DND-41 (cell line): Measurements from ENCODE around the gene SMARCAL1.
A peak's percentile ranks its signal among the peaks of the same experiment; 100 is the strongest.

ENCODE experiments used
- ATAC-seq: fragments of 200-7000 bp; cut with Tn5 transposase; 3 replicates; pipeline ENCODE4 v1.9.1; 2021; ENCODE audit warnings: low read depth; ENCODE audit not compliant: insufficient read depth
- DNase-seq: peaks from one replicate; pipeline ENCODE4 v3.0.0-alpha.2; 2020
- H2AFZ ChIP-seq: 2 replicates; pipeline ENCODE4 v1.6.0; 2012; ENCODE audit warnings: low read depth, low read length
- H3K27ac ChIP-seq: 2 replicates; pipeline ENCODE4 v1.5.1; 2012; ENCODE audit warnings: low read length, inconsistent platforms
- H3K27me3 ChIP-seq: fragments of 200-600 bp; sonication (generic); 2 replicates; pipeline ENCODE4 v1.6.0; 2012; ENCODE audit warnings: low read length, mild to moderate bottlenecking, inconsistent platforms; ENCODE audit not compliant: insufficient read depth, poor library complexity
- H3K36me3 ChIP-seq: 2 replicates; pipeline ENCODE4 v1.5.1; 2012; ENCODE audit warnings: low read length, inconsistent platforms; ENCODE audit not compliant: insufficient read depth
- H3K4me1 ChIP-seq: 2 replicates; pipeline ENCODE4 v1.5.1; 2012; ENCODE audit warnings: mild to moderate bottlenecking, low read length; ENCODE audit not compliant: insufficient read depth
- H3K4me2 ChIP-seq: 2 replicates; pipeline ENCODE4 v1.6.0; 2012; ENCODE audit warnings: mild to moderate bottlenecking, moderate library complexity, low read length, inconsistent platforms; ENCODE audit not compliant: insufficient read depth
- H3K4me3 ChIP-seq, 2 experiments: fragments of 200-600 bp in 1 of 2; shearing (Covaris generic) in 1 of 2; 2 replicates each; pipeline ENCODE4 v1.5.1; 2012 to 2016; ENCODE audit warnings: inconsistent platforms in 2 of 2, low read length in 2 of 2, mild to moderate bottlenecking in 2 of 2, low read depth in 1 of 2, moderate library complexity in 1 of 2
- H3K79me2 ChIP-seq: 2 replicates; pipeline ENCODE4 v1.6.0; 2012; ENCODE audit warnings: low read length, inconsistent platforms; ENCODE audit not compliant: insufficient read depth
- H3K9ac ChIP-seq: 2 replicates; pipeline ENCODE4 v1.6.0; 2012; ENCODE audit warnings: low read depth, mild to moderate bottlenecking, inconsistent platforms, low read length, moderate library complexity
- H3K9me3 ChIP-seq: 2 replicates; pipeline ENCODE4 v1.5.1; 2012; ENCODE audit warnings: low read length, moderate library complexity, mild to moderate bottlenecking, inconsistent platforms; ENCODE audit not compliant: insufficient read depth, severe bottlenecking
- H4K20me1 ChIP-seq: 2 replicates; pipeline ENCODE4 v1.6.0; 2012; ENCODE audit warnings: low read length; ENCODE audit not compliant: insufficient read depth
- EZH2 ChIP-seq: IDR thresholded peaks from 3 replicates; pipeline ENCODE4 v1.6.1; 2012; ENCODE audit warnings: borderline replicate concordance, low read depth, mild to moderate bottlenecking, moderate library complexity, low read length, inconsistent platforms; ENCODE audit not compliant: severe bottlenecking
- TF ChIP-seq, protein P1 (sequence below): IDR thresholded peaks from 2 replicates; pipeline ENCODE4 v1.5.1; 2012; ENCODE audit warnings: borderline replicate concordance, low read length, moderate library complexity, mild to moderate bottlenecking; ENCODE audit not compliant: poor library complexity, severe bottlenecking; ENCODE audit errors: extremely low read depth

SMARCAL1 gene

DNA sequence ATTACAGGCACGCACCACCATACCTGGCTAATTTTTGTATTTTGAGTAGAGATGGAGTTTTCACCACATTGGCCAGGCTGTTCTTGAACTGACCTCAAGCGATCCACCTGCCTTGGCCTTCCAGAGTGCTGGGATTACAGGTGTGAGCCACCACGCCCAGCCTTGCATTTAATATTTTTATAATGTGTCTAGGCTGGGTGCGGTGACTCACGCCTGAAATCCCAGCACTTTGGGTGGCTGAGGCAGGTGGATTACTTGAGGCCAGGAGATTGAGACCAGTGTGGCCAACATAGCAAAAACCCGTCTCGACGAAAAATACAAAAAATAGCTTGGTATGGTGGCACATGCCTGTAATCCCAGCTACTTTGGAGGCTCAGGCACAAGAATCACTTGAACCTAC lies 89.6 kb downstream of the SMARCAL1 start:
- Histone ChIP-seq H3K4me1 (peaks cover 36% of the 10 kb centered on the region), H4K20me1 (peaks cover 54% of the 10 kb centered on the region), H3K36me3 (peaks cover 78% of the 10 kb centered on the region), H3K27ac (no peak overlapping the region), H3K4me2 (peak overlapping the region; percentile 77), H2AFZ (no peak overlapping the region), H3K27me3 (no peaks in the 10 kb centered on the region), H3K9ac (no peak overlapping the region), H3K9me3 (no peaks in the 10 kb centered on the region), H3K4me3 (no peak overlapping the region), H3K79me2 (peaks cover 56% of the 10 kb centered on the region)
- DNase-seq (no peak), ATAC-seq (no peak)
- TF ChIP-seq EZH2 = no peak
- TF ChIP-seq, protein P1, sequence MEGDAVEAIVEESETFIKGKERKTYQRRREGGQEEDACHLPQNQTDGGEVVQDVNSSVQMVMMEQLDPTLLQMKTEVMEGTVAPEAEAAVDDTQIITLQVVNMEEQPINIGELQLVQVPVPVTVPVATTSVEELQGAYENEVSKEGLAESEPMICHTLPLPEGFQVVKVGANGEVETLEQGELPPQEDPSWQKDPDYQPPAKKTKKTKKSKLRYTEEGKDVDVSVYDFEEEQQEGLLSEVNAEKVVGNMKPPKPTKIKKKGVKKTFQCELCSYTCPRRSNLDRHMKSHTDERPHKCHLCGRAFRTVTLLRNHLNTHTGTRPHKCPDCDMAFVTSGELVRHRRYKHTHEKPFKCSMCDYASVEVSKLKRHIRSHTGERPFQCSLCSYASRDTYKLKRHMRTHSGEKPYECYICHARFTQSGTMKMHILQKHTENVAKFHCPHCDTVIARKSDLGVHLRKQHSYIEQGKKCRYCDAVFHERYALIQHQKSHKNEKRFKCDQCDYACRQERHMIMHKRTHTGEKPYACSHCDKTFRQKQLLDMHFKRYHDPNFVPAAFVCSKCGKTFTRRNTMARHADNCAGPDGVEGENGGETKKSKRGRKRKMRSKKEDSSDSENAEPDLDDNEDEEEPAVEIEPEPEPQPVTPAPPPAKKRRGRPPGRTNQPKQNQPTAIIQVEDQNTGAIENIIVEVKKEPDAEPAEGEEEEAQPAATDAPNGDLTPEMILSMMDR = no peak

DNA sequence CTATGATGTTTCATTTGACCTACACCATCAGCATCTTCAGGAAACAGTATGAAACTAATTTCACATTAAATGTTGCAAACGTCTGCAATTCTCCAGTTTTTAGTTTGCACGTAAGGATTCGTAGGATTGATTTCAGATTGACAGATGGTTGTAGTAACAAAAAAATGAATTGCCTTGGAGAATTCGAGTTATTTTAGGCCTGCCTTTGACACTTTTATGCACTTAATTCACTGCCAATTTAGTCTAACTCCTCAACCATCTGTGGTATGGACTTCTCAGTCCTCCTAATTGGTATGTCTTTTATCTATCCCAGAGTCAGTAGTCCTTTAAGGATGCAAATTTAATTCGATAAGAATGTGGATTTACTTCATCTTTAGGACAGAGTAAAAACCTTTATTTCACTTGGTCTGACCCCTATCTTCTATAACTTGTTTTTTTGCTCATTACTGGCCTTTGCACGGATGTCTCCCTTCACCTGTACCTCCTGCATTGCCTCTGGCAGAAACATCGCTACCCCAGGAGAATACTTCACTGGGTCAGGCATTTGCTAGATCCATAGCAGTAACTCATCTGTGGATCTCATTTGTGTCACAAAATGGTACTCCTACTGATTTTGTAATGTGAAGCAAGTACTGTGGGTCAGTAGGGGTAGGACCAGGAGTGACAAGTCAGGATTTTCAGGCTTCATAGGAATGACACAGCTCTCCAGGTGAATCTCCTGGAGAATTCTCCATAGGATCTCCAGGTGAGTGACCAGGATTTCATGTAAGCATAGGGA lies 90.3 kb downstream of the SMARCAL1 start:
- DNase-seq = no peak
- no peak overlapping the region for H3K4me3 ChIP-seq
- no peak for ATAC-seq
- peaks cover 54% of the 10 kb centered on the region for H4K20me1 ChIP-seq
- no peak overlapping the region for H3K9ac ChIP-seq
- no peaks in the 10 kb centered on the region for H3K27me3 ChIP-seq
- peaks cover 83% of the 10 kb centered on the region for H3K36me3 ChIP-seq
- no peaks in the 10 kb centered on the region for H3K9me3 ChIP-seq
- TF ChIP-seq, protein P1 = no peak
- TF ChIP-seq EZH2 = no peak
- 0 out of 2 replicates have a peak overlapping the region, but pooled peaks have one; percentile 6 for H3K4me2 ChIP-seq
- no peak overlapping the region for H3K27ac ChIP-seq
- H3K79me2 ChIP-seq = peaks cover 52% of the 10 kb centered on the region
- no peak overlapping the region for H2AFZ ChIP-seq
- peaks cover 30% of the 10 kb centered on the region for H3K4me1 ChIP-seq

DNA sequence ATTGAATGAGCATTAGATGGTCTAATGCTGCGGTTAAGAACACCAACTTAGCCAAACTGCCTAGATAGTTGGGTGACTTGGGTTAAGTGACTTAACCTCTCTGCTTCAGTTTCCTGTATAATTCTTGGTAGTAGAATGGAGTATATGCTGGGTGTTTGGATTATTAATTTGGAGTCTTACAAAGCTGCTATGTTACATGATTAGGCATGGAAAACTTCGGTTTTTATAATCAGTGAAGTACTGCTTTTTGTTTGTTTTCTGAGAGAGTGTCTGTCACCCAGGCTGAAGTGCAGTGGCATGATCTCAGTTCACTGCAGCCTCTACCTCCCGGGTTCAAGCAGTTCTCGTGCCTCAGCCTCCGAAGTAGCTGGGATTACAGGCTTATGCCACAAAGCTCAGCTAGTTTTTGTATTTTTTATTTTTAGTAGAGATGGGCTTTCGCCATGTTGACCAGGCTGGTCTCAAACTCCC lies 90.9 kb downstream of the SMARCAL1 start:
- no peak overlapping the region for H3K4me3 ChIP-seq
- H3K4me1 ChIP-seq = peaks cover 25% of the 10 kb centered on the region
- ATAC-seq (no peak), DNase-seq (no peak)
- no peaks in the 10 kb centered on the region for H3K27me3 ChIP-seq
- H3K27ac ChIP-seq = no peak overlapping the region
- no peak overlapping the region for H3K9ac ChIP-seq
- TF ChIP-seq, protein P1 = no peak
- no peak for TF ChIP-seq EZH2
- no peak overlapping the region for H3K4me2 ChIP-seq
- H4K20me1 ChIP-seq = peaks cover 54% of the 10 kb centered on the region
- H2AFZ ChIP-seq = no peak overlapping the region
- peaks cover 46% of the 10 kb centered on the region for H3K79me2 ChIP-seq
- peaks cover 83% of the 10 kb centered on the region for H3K36me3 ChIP-seq
- H3K9me3 ChIP-seq = no peaks in the 10 kb centered on the region
